ENCODE results near the gene VIM.

The VIM gene

DNA sequence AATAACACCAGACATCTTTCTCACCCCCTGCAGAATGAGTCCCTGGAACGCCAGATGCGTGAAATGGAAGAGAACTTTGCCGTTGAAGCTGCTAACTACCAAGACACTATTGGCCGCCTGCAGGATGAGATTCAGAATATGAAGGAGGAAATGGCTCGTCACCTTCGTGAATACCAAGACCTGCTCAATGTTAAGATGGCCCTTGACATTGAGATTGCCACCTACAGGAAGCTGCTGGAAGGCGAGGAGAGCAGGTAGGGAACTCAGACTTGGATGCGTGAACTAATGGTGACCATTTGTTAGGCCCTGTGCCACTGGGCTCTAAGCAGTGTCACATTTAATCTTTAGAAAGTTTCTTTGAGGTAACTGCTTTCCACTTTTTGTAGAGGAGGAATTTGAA, 7.1 kb downstream of the VIM start:
- H3K27ac ChIP-seq (replicated peaks): no peak overlapping the region
- no peak overlapping the region for H3K4me3 ChIP-seq (replicated peaks; ENCODE audit: insufficient read depth, low read length)

GRCh38 chr10:17236468-17237148, 8.6 kb downstream of the VIM start:
- Histone ChIP-seq H3K27ac (replicated peaks) (no peak overlapping the region), H3K27me3 (ENCODE audit: insufficient read depth, poor library complexity, severe bottlenecking) (no peaks in the 10 kb centered on the region), H3K4me3 (replicated peaks; ENCODE audit: insufficient read depth, low read length) (no peak overlapping the region)
- TF ChIP-seq, protein P1, sequence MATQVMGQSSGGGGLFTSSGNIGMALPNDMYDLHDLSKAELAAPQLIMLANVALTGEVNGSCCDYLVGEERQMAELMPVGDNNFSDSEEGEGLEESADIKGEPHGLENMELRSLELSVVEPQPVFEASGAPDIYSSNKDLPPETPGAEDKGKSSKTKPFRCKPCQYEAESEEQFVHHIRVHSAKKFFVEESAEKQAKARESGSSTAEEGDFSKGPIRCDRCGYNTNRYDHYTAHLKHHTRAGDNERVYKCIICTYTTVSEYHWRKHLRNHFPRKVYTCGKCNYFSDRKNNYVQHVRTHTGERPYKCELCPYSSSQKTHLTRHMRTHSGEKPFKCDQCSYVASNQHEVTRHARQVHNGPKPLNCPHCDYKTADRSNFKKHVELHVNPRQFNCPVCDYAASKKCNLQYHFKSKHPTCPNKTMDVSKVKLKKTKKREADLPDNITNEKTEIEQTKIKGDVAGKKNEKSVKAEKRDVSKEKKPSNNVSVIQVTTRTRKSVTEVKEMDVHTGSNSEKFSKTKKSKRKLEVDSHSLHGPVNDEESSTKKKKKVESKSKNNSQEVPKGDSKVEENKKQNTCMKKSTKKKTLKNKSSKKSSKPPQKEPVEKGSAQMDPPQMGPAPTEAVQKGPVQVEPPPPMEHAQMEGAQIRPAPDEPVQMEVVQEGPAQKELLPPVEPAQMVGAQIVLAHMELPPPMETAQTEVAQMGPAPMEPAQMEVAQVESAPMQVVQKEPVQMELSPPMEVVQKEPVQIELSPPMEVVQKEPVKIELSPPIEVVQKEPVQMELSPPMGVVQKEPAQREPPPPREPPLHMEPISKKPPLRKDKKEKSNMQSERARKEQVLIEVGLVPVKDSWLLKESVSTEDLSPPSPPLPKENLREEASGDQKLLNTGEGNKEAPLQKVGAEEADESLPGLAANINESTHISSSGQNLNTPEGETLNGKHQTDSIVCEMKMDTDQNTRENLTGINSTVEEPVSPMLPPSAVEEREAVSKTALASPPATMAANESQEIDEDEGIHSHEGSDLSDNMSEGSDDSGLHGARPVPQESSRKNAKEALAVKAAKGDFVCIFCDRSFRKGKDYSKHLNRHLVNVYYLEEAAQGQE (IDR thresholded peaks at IDR 0.05; ENCODE audit: insufficient replicate concordance, low read depth): no peak
- TF ChIP-seq GABPA (IDR thresholded peaks at IDR 0.05; ENCODE audit: low read depth) (no peak), POLR2AphosphoS5 (IDR thresholded peaks at IDR 0.05; ENCODE audit: low read depth) (no peak), SPI1 (IDR thresholded peaks at IDR 0.05; ENCODE audit: borderline replicate concordance, low read depth) (no peak)
- TF ChIP-seq, protein P2, sequence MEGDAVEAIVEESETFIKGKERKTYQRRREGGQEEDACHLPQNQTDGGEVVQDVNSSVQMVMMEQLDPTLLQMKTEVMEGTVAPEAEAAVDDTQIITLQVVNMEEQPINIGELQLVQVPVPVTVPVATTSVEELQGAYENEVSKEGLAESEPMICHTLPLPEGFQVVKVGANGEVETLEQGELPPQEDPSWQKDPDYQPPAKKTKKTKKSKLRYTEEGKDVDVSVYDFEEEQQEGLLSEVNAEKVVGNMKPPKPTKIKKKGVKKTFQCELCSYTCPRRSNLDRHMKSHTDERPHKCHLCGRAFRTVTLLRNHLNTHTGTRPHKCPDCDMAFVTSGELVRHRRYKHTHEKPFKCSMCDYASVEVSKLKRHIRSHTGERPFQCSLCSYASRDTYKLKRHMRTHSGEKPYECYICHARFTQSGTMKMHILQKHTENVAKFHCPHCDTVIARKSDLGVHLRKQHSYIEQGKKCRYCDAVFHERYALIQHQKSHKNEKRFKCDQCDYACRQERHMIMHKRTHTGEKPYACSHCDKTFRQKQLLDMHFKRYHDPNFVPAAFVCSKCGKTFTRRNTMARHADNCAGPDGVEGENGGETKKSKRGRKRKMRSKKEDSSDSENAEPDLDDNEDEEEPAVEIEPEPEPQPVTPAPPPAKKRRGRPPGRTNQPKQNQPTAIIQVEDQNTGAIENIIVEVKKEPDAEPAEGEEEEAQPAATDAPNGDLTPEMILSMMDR (IDR thresholded peaks at IDR 0.05; ENCODE audit: insufficient read depth, low read length): no peak
- no peak for DNase-seq (ENCODE audit: low read depth in 1 of 2, low spot score in 1 of 2)

More for the DNA sequence above, 7.1 kb downstream of the VIM start:
- DNase-seq (ENCODE audit: low read depth in 1 of 2, low spot score in 1 of 2): no peak
- TF ChIP-seq, protein P1 (IDR thresholded peaks at IDR 0.05; ENCODE audit: insufficient replicate concordance, low read depth): no peak
- TF ChIP-seq, protein P2 (IDR thresholded peaks at IDR 0.05; ENCODE audit: insufficient read depth, low read length): no peak
- TF ChIP-seq SPI1 (IDR thresholded peaks at IDR 0.05; ENCODE audit: borderline replicate concordance, low read depth) (no peak), POLR2AphosphoS5 (IDR thresholded peaks at IDR 0.05; ENCODE audit: low read depth) (no peak), GABPA (IDR thresholded peaks at IDR 0.05; ENCODE audit: low read depth) (no peak)
- H3K27me3 ChIP-seq (ENCODE audit: insufficient read depth, poor library complexity, severe bottlenecking): no peaks in the 10 kb centered on the region

DNA sequence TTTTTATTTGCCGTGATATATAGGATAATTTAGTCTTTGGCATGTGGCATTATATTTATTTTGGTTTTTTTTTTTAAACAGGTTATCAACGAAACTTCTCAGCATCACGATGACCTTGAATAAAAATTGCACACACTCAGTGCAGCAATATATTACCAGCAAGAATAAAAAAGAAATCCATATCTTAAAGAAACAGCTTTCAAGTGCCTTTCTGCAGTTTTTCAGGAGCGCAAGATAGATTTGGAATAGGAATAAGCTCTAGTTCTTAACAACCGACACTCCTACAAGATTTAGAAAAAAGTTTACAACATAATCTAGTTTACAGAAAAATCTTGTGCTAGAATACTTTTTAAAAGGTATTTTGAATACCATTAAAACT, 9.1 kb downstream of the VIM start:
- no peak for DNase-seq (ENCODE audit: low read depth in 1 of 2, low spot score in 1 of 2)
- Histone ChIP-seq H3K4me3 (replicated peaks; ENCODE audit: insufficient read depth, low read length) (no peak overlapping the region), H3K27ac (replicated peaks) (no peak overlapping the region), H3K27me3 (ENCODE audit: insufficient read depth, poor library complexity, severe bottlenecking) (no peaks in the 10 kb centered on the region)
- TF ChIP-seq GABPA (IDR thresholded peaks at IDR 0.05; ENCODE audit: low read depth): no peak
- TF ChIP-seq, protein P2 (IDR thresholded peaks at IDR 0.05; ENCODE audit: insufficient read depth, low read length): no peak
- no peak for TF ChIP-seq SPI1 (IDR thresholded peaks at IDR 0.05; ENCODE audit: borderline replicate concordance, low read depth)
- TF ChIP-seq POLR2AphosphoS5 (IDR thresholded peaks at IDR 0.05; ENCODE audit: low read depth): no peak
- TF ChIP-seq, protein P1 (IDR thresholded peaks at IDR 0.05; ENCODE audit: insufficient replicate concordance, low read depth): no peak
